Thyroid gland (tissue), 4 donors: ENCODE results near the gene SORCS2. TPM values are rescaled to one million over a fixed set of nuclear protein-coding genes. Genes with fewer than 3 reads are reported as not detected.

Experiments used
- DNase-seq, 2 donors: peaks; one replicate each; pipeline ENCODE4 v3.0.0-alpha.2; 2019
- H3K27ac ChIP-seq, 3 donors: fragments of 200-600 bp; sonication (generic); 1 replicate in 2 of 3; 2 replicates in 1 of 3; pipeline ENCODE4 v1.5.1; 2016 to 2019; ENCODE audit warnings: mild to moderate bottlenecking in 1 of 3, moderate library complexity in 1 of 3
- H3K27me3 ChIP-seq: fragments of 200-600 bp; sonication (generic); one replicate; pipeline ENCODE4 v1.5.1; 2019
- H3K36me3 ChIP-seq, 2 donors: fragments of 200-600 bp; sonication (generic); one replicate each; pipeline ENCODE4 v1.5.1; 2016 to 2019
- H3K4me1 ChIP-seq, 2 donors: fragments of 200-600 bp; sonication (generic); one replicate each; pipeline ENCODE4 v1.5.1; 2017 to 2019
- H3K4me3 ChIP-seq, 3 donors: fragments of 200-600 bp; sonication (generic); replicated peaks in 1 of 3; 1 replicate in 2 of 3; 2 replicates in 1 of 3; pipeline ENCODE4 v1.5.1; 2016; ENCODE audit warnings: mild to moderate bottlenecking in 1 of 3
- H3K9me3 ChIP-seq: fragments of 200-600 bp; sonication (generic); one replicate; pipeline ENCODE4 v1.5.1; 2017
- POLR2A ChIP-seq, 2 donors: fragments of 450-650 bp; IDR thresholded peaks; one replicate each; pipeline ENCODE4 v1.6.1; 2017; ENCODE audit warnings: antibody characterized with exemption in 2 of 2, mild to moderate bottlenecking in 2 of 2, moderate library complexity in 1 of 2
- WGBS, 2 donors: methylation state at CpG; one replicate each; pipeline ENCODE4 v1.1.5; 2017; 5-methylcytosine and 5-hydroxymethylcytosine counted together
- intact Hi-C: fragments of 100-400 bp; cut with DNase I; formaldehyde crosslinking; loops from one replicate; pipeline ENCODE4 v1.15.1; 2023
- total RNA-seq, 4 donors: library from RNA; depleted of rRNA; stranded (reverse); fragments of >200 nt; gene quantifications; one replicate each; pipeline ENCODE4 v1.2.3, GENCODE V29; 2016
- TF ChIP-seq, protein P1 (sequence below), 6 experiments: fragments of 200-600 bp in 3 of 6; fragments of 450-650 bp in 3 of 6; sonication (generic) in 3 of 6; IDR thresholded peaks; one replicate each; pipeline ENCODE4 v1.5.1; 2016 to 2019; ENCODE audit warnings: antibody characterized with exemption in 6 of 6, mild to moderate bottlenecking in 2 of 6, inconsistent platforms in 1 of 6, moderate library complexity in 1 of 6

Gene SORCS2
- total RNA-seq = 10 to 100 TPM in 1 of 4 donors, 1 to 10 TPM in 3; 1.7 to 13.6 (median 3.6) TPM

DNA sequence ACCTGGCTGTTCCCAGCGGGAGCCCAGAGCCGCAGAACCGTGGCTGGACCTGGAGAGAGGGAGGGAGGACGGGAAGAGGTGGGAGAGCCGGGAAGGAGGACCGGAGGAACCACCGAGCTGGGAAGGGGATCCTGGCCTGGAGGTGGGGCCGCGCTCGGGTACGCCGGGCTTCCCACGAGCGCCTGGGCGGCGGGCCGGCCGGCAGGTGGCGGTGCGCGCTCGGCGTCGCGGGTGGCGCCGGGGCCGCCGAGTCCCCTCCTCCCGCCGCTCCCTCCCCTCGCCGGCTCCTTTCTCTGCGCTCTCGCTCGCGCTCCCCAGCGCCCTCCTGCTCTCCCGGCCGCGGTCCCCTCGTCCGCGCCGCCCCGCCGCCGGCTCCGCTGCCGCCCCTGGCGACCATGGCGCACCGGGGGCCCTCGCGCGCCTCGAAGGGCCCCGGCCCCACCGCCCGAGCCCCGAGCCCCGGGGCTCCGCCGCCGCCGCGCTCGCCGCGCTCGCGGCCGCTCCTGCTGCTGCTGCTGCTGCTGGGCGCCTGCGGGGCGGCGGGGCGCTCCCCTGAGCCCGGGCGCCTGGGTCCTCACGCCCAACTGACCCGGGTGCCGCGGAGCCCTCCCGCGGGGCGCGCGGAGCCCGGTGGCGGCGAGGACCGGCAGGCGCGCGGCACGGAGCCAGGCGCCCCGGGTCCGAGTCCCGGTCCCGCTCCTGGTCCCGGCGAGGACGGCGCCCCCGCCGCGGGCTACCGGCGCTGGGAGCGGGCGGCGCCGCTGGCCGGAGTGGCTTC is at the start of gene SORCS2:
SORCS2 (plus strand) TSS at position 287 of the 778 bp plus-strand sequence.
- no peak within 1 kb of the TSS for H3K27ac ChIP-seq
- no peak for TF ChIP-seq POLR2A (IDR thresholded peaks at IDR 0.05)
- TF ChIP-seq, protein P1, sequence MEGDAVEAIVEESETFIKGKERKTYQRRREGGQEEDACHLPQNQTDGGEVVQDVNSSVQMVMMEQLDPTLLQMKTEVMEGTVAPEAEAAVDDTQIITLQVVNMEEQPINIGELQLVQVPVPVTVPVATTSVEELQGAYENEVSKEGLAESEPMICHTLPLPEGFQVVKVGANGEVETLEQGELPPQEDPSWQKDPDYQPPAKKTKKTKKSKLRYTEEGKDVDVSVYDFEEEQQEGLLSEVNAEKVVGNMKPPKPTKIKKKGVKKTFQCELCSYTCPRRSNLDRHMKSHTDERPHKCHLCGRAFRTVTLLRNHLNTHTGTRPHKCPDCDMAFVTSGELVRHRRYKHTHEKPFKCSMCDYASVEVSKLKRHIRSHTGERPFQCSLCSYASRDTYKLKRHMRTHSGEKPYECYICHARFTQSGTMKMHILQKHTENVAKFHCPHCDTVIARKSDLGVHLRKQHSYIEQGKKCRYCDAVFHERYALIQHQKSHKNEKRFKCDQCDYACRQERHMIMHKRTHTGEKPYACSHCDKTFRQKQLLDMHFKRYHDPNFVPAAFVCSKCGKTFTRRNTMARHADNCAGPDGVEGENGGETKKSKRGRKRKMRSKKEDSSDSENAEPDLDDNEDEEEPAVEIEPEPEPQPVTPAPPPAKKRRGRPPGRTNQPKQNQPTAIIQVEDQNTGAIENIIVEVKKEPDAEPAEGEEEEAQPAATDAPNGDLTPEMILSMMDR (IDR thresholded peaks at IDR 0.05) = peak in 4 of 6 experiments; percentile 15 to 97 (median 91)
- H3K4me1 ChIP-seq = peaks cover 20 to 38% of the 10 kb centered on the region in 2 donors
- peak within 1 kb of the TSS in 1 of 3 donors; percentile 37 for H3K4me3 ChIP-seq
- H3K9me3 ChIP-seq = no peaks in the 10 kb centered on the region
- intact Hi-C loops = loop anchor here (5.0 kb wide), 4 partner anchors 105 to 610 kb away; no protein-coding TSS in a partner anchor
- WGBS, 2 donors = 2 to 7% methylated on average over 6 to 17 of the region's 116 CpGs
- no peaks in the 10 kb centered on the region for H3K36me3 ChIP-seq
- DNase-seq = peak; percentile 71 to 72
- H3K27me3 ChIP-seq = no peaks in the 10 kb centered on the region

DNA sequence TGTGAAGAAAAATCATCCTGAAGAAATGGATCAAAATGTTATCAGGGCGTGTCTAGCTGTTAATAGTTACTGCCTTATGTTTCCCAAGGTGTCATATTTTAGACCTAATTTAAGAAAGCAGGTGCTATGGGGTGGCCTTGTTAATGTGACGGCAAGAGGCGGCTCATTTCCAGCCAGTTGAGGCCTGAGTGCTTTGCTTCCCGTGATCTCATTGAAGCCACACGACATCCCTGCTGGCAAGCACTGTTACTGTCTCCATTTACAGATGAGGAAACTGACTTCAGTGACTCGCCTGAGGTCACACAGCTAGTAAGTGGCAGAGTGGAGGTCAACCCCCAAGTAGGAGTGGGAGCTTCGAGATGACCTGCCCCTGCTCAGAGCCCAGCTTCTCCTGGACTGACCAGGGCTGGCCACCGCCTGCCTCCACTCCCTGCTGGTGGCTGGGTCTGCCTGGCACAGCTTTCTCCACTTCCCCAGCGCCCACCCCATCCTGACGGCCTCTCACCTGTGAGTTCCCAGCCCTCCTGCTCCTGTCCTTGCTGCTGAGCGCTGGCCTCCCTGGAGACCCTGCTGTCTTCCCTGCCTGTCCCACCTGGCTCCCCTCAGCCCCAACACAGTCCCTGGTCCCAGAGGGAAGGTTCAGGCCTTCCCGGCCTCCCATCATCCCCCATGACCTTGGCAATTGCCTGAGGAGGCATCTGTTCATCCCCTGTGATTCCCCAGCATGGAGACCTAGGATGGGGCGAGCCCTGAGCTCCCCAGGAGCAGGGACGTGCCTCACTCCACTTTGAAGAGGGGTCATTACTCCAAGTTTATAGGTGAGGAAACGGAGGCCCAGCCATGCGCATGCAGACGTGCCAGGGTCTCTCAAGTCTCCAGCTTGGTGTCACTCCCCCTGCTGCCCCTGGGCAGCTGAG is 47.7 kb upstream of the SORCS2 start:
- H3K4me3 ChIP-seq = no peak overlapping the region
- H3K27ac ChIP-seq = no peak overlapping the region
- H3K27me3 ChIP-seq = no peaks in the 10 kb centered on the region
- DNase-seq = no peak
- TF ChIP-seq, protein P1 (IDR thresholded peaks at IDR 0.05) = no peak
- no peak for TF ChIP-seq POLR2A (IDR thresholded peaks at IDR 0.05)
- peaks cover 2 to 8% of the 10 kb centered on the region in 2 donors for H3K4me1 ChIP-seq
- 92 to 93% methylated on average over 13 to 15 of the region's 17 CpGs for WGBS, 2 donors
- no peaks in the 10 kb centered on the region for H3K9me3 ChIP-seq
- intact Hi-C loops = no loop called here
- H3K36me3 ChIP-seq = no peaks in the 10 kb centered on the region

DNA sequence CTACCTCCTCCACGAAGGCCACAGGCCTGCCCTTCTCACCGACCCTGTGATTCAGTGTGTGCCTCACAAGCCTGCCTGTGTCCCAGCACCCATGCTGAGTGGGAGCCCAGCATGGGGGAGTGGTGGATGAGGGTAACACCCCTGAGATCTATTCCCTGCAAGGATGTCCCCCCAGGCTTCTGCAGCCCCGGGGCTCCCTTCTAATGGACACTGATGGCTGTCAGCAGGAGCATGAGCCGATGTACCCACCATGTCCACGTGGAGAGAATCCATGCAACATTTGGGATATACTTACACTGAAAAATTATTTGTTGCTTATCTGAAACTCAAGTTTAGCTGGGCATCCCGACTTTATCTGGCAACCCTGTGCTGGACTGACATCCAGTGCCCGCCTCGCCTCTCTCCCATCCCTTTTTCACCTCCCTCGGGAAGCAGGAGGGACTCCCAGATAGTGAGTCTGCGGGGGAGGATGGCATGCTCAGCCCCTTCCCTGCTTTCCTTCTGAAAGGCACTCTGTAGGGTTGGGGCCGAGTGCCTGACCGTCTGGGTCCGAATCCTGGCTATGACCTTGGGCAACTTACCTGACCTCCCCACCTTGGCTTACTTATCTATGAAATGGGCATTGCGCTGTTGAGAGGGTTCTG is 46.9 kb upstream of the SORCS2 start:
- WGBS, 2 donors = 82 to 88% methylated on average over 12 to 14 of the region's 14 CpGs
- no peaks in the 10 kb centered on the region for H3K36me3 ChIP-seq
- no peaks in the 10 kb centered on the region for H3K27me3 ChIP-seq
- peaks cover 0 to 6% of the 10 kb centered on the region in 2 donors for H3K4me1 ChIP-seq
- no peak overlapping the region for H3K27ac ChIP-seq
- TF ChIP-seq POLR2A (IDR thresholded peaks at IDR 0.05) = no peak
- TF ChIP-seq, protein P1 (IDR thresholded peaks at IDR 0.05) = no peak
- intact Hi-C loops = no loop called here
- H3K9me3 ChIP-seq = no peaks in the 10 kb centered on the region
- H3K4me3 ChIP-seq = no peak overlapping the region
- DNase-seq = no peak

DNA sequence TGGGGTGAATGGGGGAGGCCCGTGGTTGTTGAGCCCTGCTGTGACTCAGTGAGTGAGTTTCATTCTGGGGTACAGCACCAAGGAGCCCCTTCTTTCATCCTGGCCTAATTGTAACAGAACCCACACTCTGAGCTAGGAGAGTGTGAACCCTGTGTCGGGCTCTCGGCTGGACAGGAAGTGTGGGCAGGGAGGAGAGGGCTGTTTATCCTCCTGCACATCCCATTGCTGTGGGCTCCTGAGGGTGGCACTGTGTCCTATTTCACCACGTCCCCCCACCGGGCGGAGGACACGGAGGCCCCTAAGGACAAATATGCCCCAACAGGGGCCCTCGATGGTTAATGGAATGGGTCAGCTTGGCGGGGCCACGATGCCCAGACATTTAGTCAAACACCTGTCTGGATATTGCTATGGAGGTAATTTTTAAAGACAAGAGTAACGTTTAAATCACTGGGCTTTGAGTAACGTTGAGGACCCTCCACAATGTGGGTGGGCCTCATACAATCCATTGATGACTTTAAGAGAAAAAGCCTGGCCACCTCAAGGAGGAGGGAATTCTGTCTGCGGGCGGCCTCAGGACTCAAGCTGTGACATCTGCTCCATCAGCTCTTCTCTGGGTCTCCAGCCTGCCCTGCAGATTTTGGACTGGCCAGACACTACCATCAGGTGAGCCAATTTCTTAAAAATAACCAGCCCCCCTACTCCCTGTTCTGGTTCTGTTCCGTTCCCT is 46.1 kb upstream of the SORCS2 start:
- 82 to 88% methylated on average over 13 to 15 of the region's 15 CpGs for WGBS, 2 donors
- intact Hi-C loops = no loop called here
- H3K27me3 ChIP-seq = no peaks in the 10 kb centered on the region
- no peak overlapping the region for H3K27ac ChIP-seq
- no peak for TF ChIP-seq POLR2A (IDR thresholded peaks at IDR 0.05)
- TF ChIP-seq, protein P1 (IDR thresholded peaks at IDR 0.05) = no peak
- no peak overlapping the region for H3K4me3 ChIP-seq
- no peaks in the 10 kb centered on the region for H3K36me3 ChIP-seq
- no peaks in the 10 kb centered on the region for H3K9me3 ChIP-seq
- peaks cover 0 to 6% of the 10 kb centered on the region in 2 donors for H3K4me1 ChIP-seq
- no peak for DNase-seq
